ENCODE results near the gene SMG1. TPM values are rescaled to one million over a fixed set of nuclear protein-coding genes. Genes with fewer than 3 reads are reported as not detected.

SMG1 gene
- total and polyA plus RNA-seq, 2 of the 13 experiments (the other 11 are each of a cell fraction or from before 2014, with no cell fraction given), result 48.7 to 53.7 TPM

GRCh38 chr16:18938986-18939385, 12.8 kb upstream of the SMG1 start:
- H3K4me2 ChIP-seq (ENCODE audit: low read depth, low read length), result no peak overlapping the region
- ATAC-seq, result no peak
- no peak overlapping the region for H2AFZ ChIP-seq (ENCODE audit: low read length)
- no peaks in the 10 kb centered on the region for H3K79me2 ChIP-seq (ENCODE audit: insufficient read depth, low read length)
- H3K27me3 ChIP-seq (ENCODE audit: control insufficient read depth in 1 of 2, insufficient read depth in 2 of 2, low read length in 2 of 2), result no peaks in the 10 kb centered on the region
- FAIRE-seq, result no peak
- intact Hi-C loops (cut with micrococcal nuclease; ENCODE audit: unreplicated experiment) (no loop called here), in situ Hi-C loops (cut with HindIII; ENCODE audit: extremely low pct_ligation_motif_present, low pct_unique_long_range_greater_than_20kb) (no loop called here)
- 90% methylated on average over 9 of the region's 9 CpGs for WGBS (ENCODE audit: low lambda C conversion rate)
- POLR2A ChIA-PET, result no interaction called here
- no peaks in the 10 kb centered on the region for H3K36me3 ChIP-seq (replicated peaks in 1 of 2; ENCODE audit: control insufficient read depth in 1 of 2, insufficient read depth in 2 of 2, low read length in 2 of 2)
- H3K4me3 ChIP-seq (replicated peaks in 1 of 3; ENCODE audit: insufficient read depth in 1 of 3, low read depth in 2 of 3, low read length in 3 of 3), result no peak overlapping the region
- H3K4me1 ChIP-seq (ENCODE audit: insufficient read depth, low read length), result peaks cover 27% of the 10 kb centered on the region
- DNase-seq (ENCODE audit: low spot score), result no peak
- H3K27ac ChIP-seq (ENCODE audit: extremely low read length, insufficient read depth, low read length), result no peak overlapping the region
- no TSS peak for BruUV-seq (replicated peaks)
- H4K20me1 ChIP-seq (ENCODE audit: insufficient read depth, low read length), result no peaks in the 10 kb centered on the region
- no peak overlapping the region for H3K9ac ChIP-seq (ENCODE audit: insufficient read depth, low read depth, low read length)
- H3K9me3 ChIP-seq (ENCODE audit: low read length), result no peaks in the 10 kb centered on the region
- CTCF ChIA-PET (ENCODE audit: low intra/inter-chr PET ratio, low total read pairs), result interaction anchor here (1.2 kb wide), 1 partner anchor 30 kb away, joined by 3 read pairs; no protein-coding TSS in a partner anchor
- no peak for TF ChIP-seq FLYWCH1 (CRISPR knock-in tag; IDR thresholded peaks at IDR 0.05)
- no peak for TF ChIP-seq TAF15 (IDR thresholded peaks at IDR 0.05; ENCODE audit: low read depth, low read length, poor library complexity, severe bottlenecking)
- no peak for TF ChIP-seq SATB2 (CRISPR knock-in tag; IDR thresholded peaks at IDR 0.05)
- TF ChIP-seq, protein P1, sequence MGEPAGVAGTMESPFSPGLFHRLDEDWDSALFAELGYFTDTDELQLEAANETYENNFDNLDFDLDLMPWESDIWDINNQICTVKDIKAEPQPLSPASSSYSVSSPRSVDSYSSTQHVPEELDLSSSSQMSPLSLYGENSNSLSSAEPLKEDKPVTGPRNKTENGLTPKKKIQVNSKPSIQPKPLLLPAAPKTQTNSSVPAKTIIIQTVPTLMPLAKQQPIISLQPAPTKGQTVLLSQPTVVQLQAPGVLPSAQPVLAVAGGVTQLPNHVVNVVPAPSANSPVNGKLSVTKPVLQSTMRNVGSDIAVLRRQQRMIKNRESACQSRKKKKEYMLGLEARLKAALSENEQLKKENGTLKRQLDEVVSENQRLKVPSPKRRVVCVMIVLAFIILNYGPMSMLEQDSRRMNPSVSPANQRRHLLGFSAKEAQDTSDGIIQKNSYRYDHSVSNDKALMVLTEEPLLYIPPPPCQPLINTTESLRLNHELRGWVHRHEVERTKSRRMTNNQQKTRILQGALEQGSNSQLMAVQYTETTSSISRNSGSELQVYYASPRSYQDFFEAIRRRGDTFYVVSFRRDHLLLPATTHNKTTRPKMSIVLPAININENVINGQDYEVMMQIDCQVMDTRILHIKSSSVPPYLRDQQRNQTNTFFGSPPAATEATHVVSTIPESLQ (CRISPR knock-in tag; conservative IDR thresholded peaks at IDR 0.05), result no peak
- TF ChIP-seq ZBTB4 (CRISPR knock-in tag; IDR thresholded peaks at IDR 0.05; ENCODE audit: borderline replicate concordance), result no peak
- no peak for TF ChIP-seq MEF2D (CRISPR knock-in tag; IDR thresholded peaks at IDR 0.05)
- no peak for TF ChIP-seq ZNF430 (CRISPR knock-in tag; IDR thresholded peaks at IDR 0.05)
- TF ChIP-seq ZNF263 (CRISPR knock-in tag; IDR thresholded peaks at IDR 0.05), result no peak
- no peak for TF ChIP-seq SIN3A (IDR thresholded peaks at IDR 0.05; ENCODE audit: borderline replicate concordance, low read depth, low read length)
- no peak for TF ChIP-seq PCBP1 (IDR thresholded peaks at IDR 0.05; ENCODE audit: borderline replicate concordance, low read depth, low read length)
- no peak for TF ChIP-seq ZNF543 (CRISPR knock-in tag; IDR thresholded peaks at IDR 0.05)
- no peak for TF ChIP-seq ELF3 (CRISPR knock-in tag; IDR thresholded peaks at IDR 0.05)
- TF ChIP-seq REL (CRISPR knock-in tag; conservative IDR thresholded peaks at IDR 0.05), result no peak
- no peak for TF ChIP-seq MIXL1 (CRISPR knock-in tag; IDR thresholded peaks at IDR 0.05)
